Measurements from ENCODE around the gene ZNF580.

Gene ZNF580

GRCh38 chr19:55623561-55623960 lies 17.2 kb upstream of the ZNF580 start:
- no peak for TF ChIP-seq GATA3 (IDR thresholded peaks at IDR 0.05; ENCODE audit: low read depth, low read length)
- TF ChIP-seq GATA2 (IDR thresholded peaks at IDR 0.05; ENCODE audit: low read depth, low read length), result no peak

GRCh38 chr19:55624109-55625003 lies 16.4 kb upstream of the ZNF580 start, which contains the start of gene ZNF784:
Gene ZNF784 (minus strand): TSS chr19:55624566. CDS start chr19:55624561, 5 bp downstream.
- no peak for TF ChIP-seq GATA2 (IDR thresholded peaks at IDR 0.05; ENCODE audit: low read depth, low read length)

GRCh38 chr19:55625004-55625326 lies 15.8 kb upstream of the ZNF580 start:
- no peak for TF ChIP-seq GATA2 (IDR thresholded peaks at IDR 0.05; ENCODE audit: low read depth, low read length)
- TF ChIP-seq GATA3 (IDR thresholded peaks at IDR 0.05; ENCODE audit: low read depth, low read length), result no peak

GRCh38 chr19:55626350-55626749 lies 14.5 kb upstream of the ZNF580 start:
- TF ChIP-seq GATA2 (IDR thresholded peaks at IDR 0.05; ENCODE audit: low read depth, low read length), result no peak
- TF ChIP-seq GATA3 (IDR thresholded peaks at IDR 0.05; ENCODE audit: low read depth, low read length), result no peak

- TF ChIP-seq GATA2 (IDR thresholded peaks at IDR 0.05; ENCODE audit: low read depth, low read length), result no peak
- no peak for TF ChIP-seq GATA3 (IDR thresholded peaks at IDR 0.05; ENCODE audit: low read depth, low read length)
Observed at GRCh38 chr19:55632463-55632834, 8.4 kb upstream of the ZNF580 start.

- TF ChIP-seq GATA3 (IDR thresholded peaks at IDR 0.05; ENCODE audit: low read depth, low read length) (no peak), GATA2 (IDR thresholded peaks at IDR 0.05; ENCODE audit: low read depth, low read length) (no peak; the same call in 1 of the 2 replicates)
Observed at GRCh38 chr19:55633861-55634260, 6.9 kb upstream of the ZNF580 start.

GRCh38 chr19:55635334-55635717 lies 5.5 kb upstream of the ZNF580 start:
- TF ChIP-seq GATA2 (IDR thresholded peaks at IDR 0.05; ENCODE audit: low read depth, low read length) (no peak), GATA3 (IDR thresholded peaks at IDR 0.05; ENCODE audit: low read depth, low read length) (no peak)

- TF ChIP-seq GATA3 (IDR thresholded peaks at IDR 0.05; ENCODE audit: low read depth, low read length) (no peak), GATA2 (IDR thresholded peaks at IDR 0.05; ENCODE audit: low read depth, low read length) (no peak)
Observed at GRCh38 chr19:55635856-55636440, 4.9 kb upstream of the ZNF580 start.

- TF ChIP-seq GATA3 (IDR thresholded peaks at IDR 0.05; ENCODE audit: low read depth, low read length) (no peak), GATA2 (IDR thresholded peaks at IDR 0.05; ENCODE audit: low read depth, low read length) (no peak)
Observed at GRCh38 chr19:55636723-55637122, 4.1 kb upstream of the ZNF580 start.

GRCh38 chr19:55637534-55637933 lies 3.3 kb upstream of the ZNF580 start:
- TF ChIP-seq GATA2 (IDR thresholded peaks at IDR 0.05; ENCODE audit: low read depth, low read length), result no peak
- TF ChIP-seq GATA3 (IDR thresholded peaks at IDR 0.05; ENCODE audit: low read depth, low read length), result no peak

GRCh38 chr19:55638864-55639359 lies 1.9 kb upstream of the ZNF580 start:
- TF ChIP-seq GATA3 (IDR thresholded peaks at IDR 0.05; ENCODE audit: low read depth, low read length) (no peak), GATA2 (IDR thresholded peaks at IDR 0.05; ENCODE audit: low read depth, low read length) (no peak)

- TF ChIP-seq GATA2 (IDR thresholded peaks at IDR 0.05; ENCODE audit: low read depth, low read length), result no peak
Observed at GRCh38 chr19:55640043-55640576, 692 bp upstream of the ZNF580 start.

GRCh38 chr19:55641426-55642152 lies 787 bp downstream of the ZNF580 start:
- no peak for TF ChIP-seq GATA2 (IDR thresholded peaks at IDR 0.05; ENCODE audit: low read depth, low read length)
- TF ChIP-seq GATA3 (IDR thresholded peaks at IDR 0.05; ENCODE audit: low read depth, low read length), result no peak
